ENCODE measurements around the gene SPEF1. TPM values are rescaled to one million over a fixed set of nuclear protein-coding genes. Genes with fewer than 3 reads are reported as not detected.

The SPEF1 gene
- total and polyA plus RNA-seq, 2 of the 4 experiments (the other 2 are of a cell fraction) = 0.15 TPM; not detected in 1

DNA sequence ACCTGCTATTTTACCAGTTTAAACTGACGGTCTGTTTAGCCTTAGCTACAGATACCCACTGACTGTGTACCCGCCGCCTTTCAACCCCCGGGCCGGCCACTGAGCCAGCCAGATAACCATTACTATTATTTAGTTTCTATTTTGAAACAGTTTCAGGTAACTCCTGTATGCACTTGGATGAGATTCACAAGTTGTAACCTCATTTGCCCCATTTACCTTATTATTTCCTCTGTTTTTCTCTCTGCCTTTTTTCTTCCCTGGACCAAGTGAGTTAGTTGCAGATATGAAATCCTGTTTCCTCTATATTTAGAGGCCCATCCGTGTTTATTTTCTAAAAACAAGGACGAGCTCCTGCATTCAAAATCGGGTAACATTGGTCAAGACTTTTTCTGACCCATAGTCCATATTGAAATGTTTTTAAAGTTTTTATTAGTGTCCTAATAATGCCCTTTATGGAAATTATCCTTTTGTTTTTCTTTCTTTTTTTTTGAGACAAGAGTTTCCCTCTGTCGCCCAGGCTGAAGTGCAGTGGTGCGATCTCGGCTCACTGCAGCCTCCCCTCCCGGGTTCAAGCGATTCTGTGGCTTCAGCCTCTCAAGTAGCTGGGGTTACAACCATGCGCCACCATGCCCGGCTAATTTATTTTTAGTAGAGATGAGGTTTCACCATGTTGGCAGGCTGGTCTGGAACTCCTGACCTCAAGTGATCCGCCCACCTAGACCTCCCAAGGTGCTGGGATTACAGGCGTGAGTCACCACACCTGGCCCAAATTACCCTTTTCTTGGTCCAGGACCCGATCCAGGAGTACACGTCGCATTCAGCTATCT is 39.9 kb upstream of the SPEF1 start:
- WGBS, 2 experiments (ENCODE audit: extremely low coverage in 2 of 2, insufficient read length in 1 of 2) = 91% methylated on average over 7 of the region's 20 CpGs; no CpG with 5 or more reads in 1 of the 2 experiments
- in situ Hi-C loops (cut with MboI; ENCODE audit: low sequenced_read_pairs) = no loop called here
- DNase-seq = no peak

More for the DNA sequence above, 39.9 kb upstream of the SPEF1 start:
- dilution Hi-C loops (cut with HindIII; ENCODE audit: low sequenced_read_pairs, unreplicated experiment) = no loop called here
- peak overlapping the region; percentile 82 for H2BK5ac ChIP-seq (ENCODE audit: low read depth, low read length, poor library complexity, severe bottlenecking)
- H4K20me1 ChIP-seq (ENCODE audit: insufficient read depth, low read length) = no peaks in the 10 kb centered on the region
- peak overlapping the region; percentile 74 for H3K4me2 ChIP-seq (ENCODE audit: low read depth, low read length)
- CTCF ChIA-PET = interaction anchor here (0.7 to 1.6 kb wide), 6 partner anchors 9 to 53 kb away, joined by 3 to 18 read pairs (median 4); partner anchors contain the start of gene CENPB
- peaks cover 14 to 37% of the 10 kb centered on the region in 2 experiments; a peak in 3 of 4 replicates for H3K79me1 ChIP-seq (ENCODE audit: low read depth in 1 of 2, low read length in 2 of 2)
- no peaks in the 10 kb centered on the region for H3K27me3 ChIP-seq (ENCODE audit: control insufficient read depth, insufficient read depth, low read length)
- H3K4me3 ChIP-seq (ENCODE audit: insufficient read depth, low read depth, low read length) = peak overlapping the region; percentile 70
- peaks cover 27% of the 10 kb centered on the region for H3K36me3 ChIP-seq (ENCODE audit: control insufficient read depth, insufficient read depth, low read length)
- POLR2A ChIA-PET (ENCODE audit: unreplicated experiment) = interaction anchor here (0.6 to 1.0 kb wide), 3 partner anchors 34 to 121 kb away, joined by 4 to 5 read pairs (median 4); no protein-coding TSS in a partner anchor
- peak overlapping the region; percentile 91 for H3K9ac ChIP-seq (ENCODE audit: low read depth, low read length)
- 0 out of 2 replicates have a peak, but pooled peaks cover 15% of the 10 kb centered on the region for H3K9me1 ChIP-seq (ENCODE audit: insufficient read depth, low read length)
- peak overlapping the region; percentile 69 for H3K14ac ChIP-seq (replicated peaks; ENCODE audit: low read depth, low read length)
- intact Hi-C loops (cut with micrococcal nuclease) = loop anchor here (1.0 kb wide), 3 partner anchors 10 to 68 kb away; partner anchors contain the start of gene CENPB
- H3K9me3 ChIP-seq (ENCODE audit: control insufficient read depth, insufficient read depth, low read length) = no peaks in the 10 kb centered on the region
- peak overlapping the region; percentile 68 to 95 for H4K8ac ChIP-seq (ENCODE audit: low read depth in 2 of 2, low read length in 2 of 2)
- BruUV-seq (replicated peaks) = no TSS peak
- no peak overlapping the region for H2BK120ac ChIP-seq (ENCODE audit: low read depth, low read length)
- H2AFZ ChIP-seq (replicated peaks; ENCODE audit: low read length, poor library complexity) = peak overlapping the region; percentile 97
- H3K4me1 ChIP-seq (ENCODE audit: control insufficient read depth, insufficient read depth, low read length) = peaks cover 8% of the 10 kb centered on the region; the same call in 1 of the 2 replicates
- no peak for ATAC-seq (ENCODE audit: low read depth)
- H3K56ac ChIP-seq (ENCODE audit: extremely low read depth, insufficient read depth, low read length) = peak overlapping the region; percentile 83
- TF ChIP-seq, protein P1, sequence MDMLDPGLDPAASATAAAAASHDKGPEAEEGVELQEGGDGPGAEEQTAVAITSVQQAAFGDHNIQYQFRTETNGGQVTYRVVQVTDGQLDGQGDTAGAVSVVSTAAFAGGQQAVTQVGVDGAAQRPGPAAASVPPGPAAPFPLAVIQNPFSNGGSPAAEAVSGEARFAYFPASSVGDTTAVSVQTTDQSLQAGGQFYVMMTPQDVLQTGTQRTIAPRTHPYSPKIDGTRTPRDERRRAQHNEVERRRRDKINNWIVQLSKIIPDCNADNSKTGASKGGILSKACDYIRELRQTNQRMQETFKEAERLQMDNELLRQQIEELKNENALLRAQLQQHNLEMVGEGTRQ (IDR thresholded peaks at IDR 0.05; ENCODE audit: low read depth, low read length) = no peak
- peak overlapping the region; percentile 69 for H4K5ac ChIP-seq (ENCODE audit: low read depth, low read length)
- H2BK20ac ChIP-seq (ENCODE audit: low read depth, low read length) = no peak overlapping the region
- no peak overlapping the region for H2BK15ac ChIP-seq (ENCODE audit: low read depth, low read length)
- H2AK9ac ChIP-seq (replicated peaks; ENCODE audit: low read depth, low read length, poor library complexity) = peak overlapping the region; percentile 99
- H4K91ac ChIP-seq (ENCODE audit: insufficient read depth, low read depth, low read length) = no peak overlapping the region
- peak overlapping the region; percentile 98 for H3K27ac ChIP-seq (ENCODE audit: insufficient read depth, low read length)
- peak overlapping the region; percentile 71; the same call in 1 of the 2 replicates for H2AK5ac ChIP-seq (ENCODE audit: low read depth, low read length)
- H3K23ac ChIP-seq (ENCODE audit: low read depth, low read length) = 0 out of 2 replicates have a peak overlapping the region, but pooled peaks have one; percentile 6
- peak overlapping the region; percentile 76; the same call in 1 of the 2 replicates for H3K4ac ChIP-seq (ENCODE audit: low read depth, low read length)
- H3K18ac ChIP-seq (ENCODE audit: low read depth, low read length) = peak overlapping the region; percentile 44; the same call in 1 of the 2 replicates

Measured in IMR-90 (cell line).